ENCODE results near the gene ANO1.

ANO1 gene

GRCh38 chr11:70141486-70142220, 63.5 kb downstream of the ANO1 start:
- DNase-seq: no peak

GRCh38 chr11:70142221-70142875, 64.2 kb downstream of the ANO1 start:
- no peak for DNase-seq

GRCh38 chr11:70144262-70144661, 66.1 kb downstream of the ANO1 start:
- DNase-seq: no peak

GRCh38 chr11:70145071-70145470, 67.0 kb downstream of the ANO1 start:
- DNase-seq: no peak

- no peak for DNase-seq
These were observed 67.7 kb downstream of the ANO1 start for GRCh38 chr11:70145841-70146240.

- no peak for DNase-seq
These were observed 68.2 kb downstream of the ANO1 start for GRCh38 chr11:70146299-70146698.

GRCh38 chr11:70146895-70147520, 68.9 kb downstream of the ANO1 start:
- DNase-seq: no peak

GRCh38 chr11:70147668-70148067, 69.6 kb downstream of the ANO1 start:
- no peak for DNase-seq

GRCh38 chr11:70151671-70152070, 73.6 kb downstream of the ANO1 start:
- DNase-seq: no peak

GRCh38 chr11:70153133-70153727, 75.1 kb downstream of the ANO1 start:
- no peak for DNase-seq

GRCh38 chr11:70155386-70155785, 77.3 kb downstream of the ANO1 start:
- no peak for DNase-seq

- no peak for DNase-seq
These were observed 78.3 kb downstream of the ANO1 start for GRCh38 chr11:70156291-70157037.

GRCh38 chr11:70158201-70158600, 80.1 kb downstream of the ANO1 start:
- DNase-seq: no peak

GRCh38 chr11:70158757-70159389, 80.8 kb downstream of the ANO1 start:
- no peak for DNase-seq

GRCh38 chr11:70159627-70160570, 81.8 kb downstream of the ANO1 start:
- DNase-seq: no peak

- no peak for DNase-seq
These were observed 83.0 kb downstream of the ANO1 start for GRCh38 chr11:70161043-70161625.

GRCh38 chr11:70164705-70165104, 86.6 kb downstream of the ANO1 start:
- no peak for DNase-seq

GRCh38 chr11:70167120-70167519, 89.0 kb downstream of the ANO1 start:
- DNase-seq: no peak

GRCh38 chr11:70167723-70168404, 89.7 kb downstream of the ANO1 start:
- no peak for DNase-seq

- DNase-seq: no peak
These were observed 90.3 kb downstream of the ANO1 start for GRCh38 chr11:70168405-70168754.
